Kidney (tissue), 14 donors: ENCODE measurements around the gene PTTG1. TPM values are rescaled to one million over a fixed set of nuclear protein-coding genes. Genes with fewer than 3 reads are reported as not detected.

ENCODE experiments used
- DNase-seq, 5 donors: peaks; one replicate each; pipeline ENCODE4 v3.0.0-alpha.2; 2013 to 2020
- FAIRE-seq: peaks from 2 replicates; lab custom pipeline; 2012; peaks lifted over from hg19 to GRCh38; lab: Jason Lieb, UNC
- H3K27ac ChIP-seq, 2 donors: one replicate each; pipeline ENCODE4 v1.7.0; 2013; ENCODE audit warnings: low read depth in 2 of 2, low read length in 2 of 2, inconsistent platforms in 1 of 2
- H3K27me3 ChIP-seq: one replicate; pipeline ENCODE4 v1.7.1; 2013; ENCODE audit warnings: low read length, inconsistent platforms; ENCODE audit not compliant: control insufficient read depth, insufficient read depth
- H3K36me3 ChIP-seq, 3 donors: one replicate each; pipeline versions ENCODE4 v1.7.0 to v1.7.1; 2013; ENCODE audit warnings: low read length in 3 of 3, control low read depth in 1 of 3, inconsistent platforms in 1 of 3; ENCODE audit not compliant: insufficient read depth in 3 of 3, control insufficient read depth in 2 of 3
- H3K4me1 ChIP-seq, 3 donors: one replicate each; pipeline versions ENCODE4 v1.7.0 to v1.7.1; 2013; ENCODE audit warnings: low read length in 3 of 3, inconsistent platforms in 1 of 3, low read depth in 1 of 3; ENCODE audit not compliant: control insufficient read depth in 2 of 3, insufficient read depth in 2 of 3
- H3K4me3 ChIP-seq, 3 donors: one replicate each; pipeline versions ENCODE4 v1.7.0 to v1.8.1; 2013; ENCODE audit warnings: low read length in 3 of 3, control low read depth in 1 of 3, inconsistent platforms in 1 of 3
- H3K9ac ChIP-seq, 3 donors: one replicate each; pipeline versions ENCODE4 v1.7.0 to v1.7.1; 2013; ENCODE audit warnings: low read length in 3 of 3, control low read depth in 1 of 3, inconsistent platforms in 1 of 3
- H3K9me3 ChIP-seq, 3 donors: one replicate each; pipeline versions ENCODE4 v1.7.0 to v1.7.1; 2013; ENCODE audit warnings: low read length in 3 of 3, control low read depth in 1 of 3, inconsistent platforms in 1 of 3; ENCODE audit not compliant: control insufficient read depth in 2 of 3, insufficient read depth in 1 of 3
- intact Hi-C: fragments of 100-400 bp; cut with DNase I; formaldehyde crosslinking; loops from one replicate; pipeline ENCODE4 v1.11.1; 2022
- polyA plus RNA-seq: library from polyadenylated mRNA; stranded (reverse); fragments of 350-450 nt; fragmentation: Illumina TruSeq; extraction: RNeasy Lipid Tissue Mini Kit (QIAGEN cat#74804); gene quantifications from one replicate; pipeline ENCODE4 v1.2.3, GENCODE V29; 2014; ENCODE audit warnings: low read depth, low replicate concordance; ENCODE audit not compliant: insufficient read depth
- total RNA-seq: library from RNA; stranded (reverse); fragmentation: NEBNext Ultra II Directional; extraction: Animal tissue kit (Norgen Biotek cat#: 25700); gene quantifications from one replicate; pipeline ENCODE4 v1.2.1, GENCODE V29; 2021
- TF ChIP-seq, protein P1 (sequence below): IDR thresholded peaks from 3 replicates; pipeline ENCODE4 v1.5.1; 2012; ENCODE audit warnings: mild to moderate bottlenecking, moderate library complexity, borderline replicate concordance; ENCODE audit not compliant: insufficient read depth; ENCODE audit errors: extremely low read depth
- donor health status: control.
- donor health status: control.
- donor health status: control.
- donor health status: control.
- donor health status: control.
- donor health status: DM: yes; HTN: yes; CAD: no.
- donor health status: Normal renal cell carcinoma (clear cell type).

The PTTG1 gene
- total and polyA plus RNA-seq, 2 donors from 2014 or later = 2.5 to 4.4 TPM

DNA sequence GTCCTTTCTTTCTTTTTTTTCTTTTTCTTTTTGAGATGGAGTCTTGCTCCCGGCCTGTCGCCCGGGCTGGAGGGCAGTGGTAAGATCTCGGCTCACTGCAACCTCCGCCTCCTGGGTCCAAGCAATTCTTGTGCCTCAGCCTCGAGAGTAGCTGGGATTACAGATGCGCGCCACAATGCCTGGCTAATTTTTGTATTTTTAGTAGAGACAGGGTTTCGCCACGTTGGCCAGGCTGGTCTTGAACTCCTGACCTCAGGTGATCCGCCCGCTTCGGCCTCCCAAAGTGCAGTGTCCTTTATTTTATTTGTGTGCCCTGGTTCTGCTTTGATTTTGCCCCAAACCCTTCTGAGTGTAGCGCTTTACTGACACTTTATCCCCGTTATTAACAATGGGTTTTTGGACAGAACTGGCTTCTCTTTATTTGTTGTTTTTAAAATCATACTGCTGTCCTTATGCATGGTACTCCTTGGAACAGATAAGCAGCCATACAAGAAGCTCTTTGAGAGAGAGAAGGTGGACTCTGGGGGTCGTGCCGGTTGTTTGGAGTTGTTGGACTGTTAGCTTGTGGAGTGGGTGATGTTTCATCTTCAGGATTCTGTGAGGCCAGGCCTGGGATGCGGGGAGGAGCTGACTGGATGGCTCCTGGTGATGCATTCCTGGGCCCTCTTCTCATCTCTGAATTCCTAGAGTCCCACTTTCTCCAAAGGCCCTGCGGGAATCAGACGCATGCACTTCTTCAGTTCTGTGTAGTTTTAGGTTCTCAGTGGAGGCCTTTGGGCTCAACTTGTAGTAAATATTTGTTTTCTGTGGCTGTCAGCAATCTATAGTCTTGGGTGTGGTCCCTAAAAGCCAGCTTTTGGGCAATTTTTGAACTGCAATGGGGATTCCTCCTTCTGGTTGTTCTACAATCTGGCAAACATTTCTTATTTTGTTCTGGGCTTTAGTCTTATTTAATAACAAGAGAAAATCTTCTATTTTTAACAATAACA is 47.8 kb downstream of the PTTG1 start:
- Histone ChIP-seq H3K4me3 (no peak overlapping the region), H3K4me1 (peaks cover 0 to 2% (median 2%) of the 10 kb centered on the region in 3 donors), H3K27me3 (no peaks in the 10 kb centered on the region), H3K36me3 (no peaks in the 10 kb centered on the region), H3K9me3 (no peaks in the 10 kb centered on the region), H3K27ac (no peak overlapping the region), H3K9ac (no peak overlapping the region)
- DNase-seq (no peak), FAIRE-seq (no peak)
- TF ChIP-seq, protein P1, sequence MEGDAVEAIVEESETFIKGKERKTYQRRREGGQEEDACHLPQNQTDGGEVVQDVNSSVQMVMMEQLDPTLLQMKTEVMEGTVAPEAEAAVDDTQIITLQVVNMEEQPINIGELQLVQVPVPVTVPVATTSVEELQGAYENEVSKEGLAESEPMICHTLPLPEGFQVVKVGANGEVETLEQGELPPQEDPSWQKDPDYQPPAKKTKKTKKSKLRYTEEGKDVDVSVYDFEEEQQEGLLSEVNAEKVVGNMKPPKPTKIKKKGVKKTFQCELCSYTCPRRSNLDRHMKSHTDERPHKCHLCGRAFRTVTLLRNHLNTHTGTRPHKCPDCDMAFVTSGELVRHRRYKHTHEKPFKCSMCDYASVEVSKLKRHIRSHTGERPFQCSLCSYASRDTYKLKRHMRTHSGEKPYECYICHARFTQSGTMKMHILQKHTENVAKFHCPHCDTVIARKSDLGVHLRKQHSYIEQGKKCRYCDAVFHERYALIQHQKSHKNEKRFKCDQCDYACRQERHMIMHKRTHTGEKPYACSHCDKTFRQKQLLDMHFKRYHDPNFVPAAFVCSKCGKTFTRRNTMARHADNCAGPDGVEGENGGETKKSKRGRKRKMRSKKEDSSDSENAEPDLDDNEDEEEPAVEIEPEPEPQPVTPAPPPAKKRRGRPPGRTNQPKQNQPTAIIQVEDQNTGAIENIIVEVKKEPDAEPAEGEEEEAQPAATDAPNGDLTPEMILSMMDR = no peak
- intact Hi-C loops = no loop called here

DNA sequence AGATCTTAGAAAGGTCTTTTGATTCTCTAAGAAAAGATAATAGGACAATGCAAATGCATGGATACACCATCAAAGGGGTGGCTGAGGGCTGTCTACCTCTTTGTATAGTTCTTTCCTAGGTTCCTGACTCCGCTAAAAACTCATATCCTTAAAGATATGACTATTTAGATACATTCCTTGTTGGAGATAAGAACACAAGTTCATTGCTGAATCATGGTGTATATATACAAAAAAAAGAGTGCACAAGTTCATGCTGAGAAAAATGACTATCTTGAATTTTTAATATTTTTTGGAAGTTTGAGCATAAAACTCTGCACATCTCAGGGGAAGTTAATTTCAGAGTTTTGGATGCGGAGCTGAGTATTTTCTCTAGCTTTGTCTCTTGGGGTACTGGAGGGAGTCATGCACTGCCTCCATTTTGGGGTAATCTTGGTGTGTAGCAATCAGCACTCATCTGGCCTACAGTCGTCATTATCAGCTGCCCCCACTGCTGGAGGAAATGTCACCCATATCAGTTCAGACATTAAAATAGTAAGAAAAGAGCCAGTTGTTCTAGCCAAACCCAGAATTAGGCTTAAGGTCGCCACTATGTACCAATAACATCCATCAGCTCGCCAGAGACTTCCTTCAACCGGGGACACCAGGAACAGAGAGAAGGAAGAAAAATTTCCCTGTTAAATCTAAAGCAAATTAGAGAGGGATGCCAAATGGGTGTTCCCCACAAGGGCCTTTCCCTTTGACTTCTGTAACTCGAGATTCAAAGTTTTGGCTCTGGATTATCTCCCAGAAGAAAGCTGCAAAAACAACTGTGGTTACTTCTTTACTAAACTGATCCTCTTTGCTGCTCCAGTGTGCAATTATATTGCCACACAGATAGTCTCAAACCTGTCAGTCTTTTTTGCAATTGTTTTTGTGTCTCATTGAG is 49.0 kb downstream of the PTTG1 start:
- Histone ChIP-seq H3K27me3 (no peaks in the 10 kb centered on the region), H3K4me1 (peaks cover 0 to 2% (median 2%) of the 10 kb centered on the region in 3 donors), H3K27ac (no peak overlapping the region), H3K4me3 (no peak overlapping the region), H3K36me3 (no peaks in the 10 kb centered on the region), H3K9ac (no peak overlapping the region), H3K9me3 (no peaks in the 10 kb centered on the region)
- TF ChIP-seq, protein P1 = no peak
- FAIRE-seq = no peak
- DNase-seq = peak in 1 of 5 donors; percentile 30
- intact Hi-C loops = no loop called here

DNA sequence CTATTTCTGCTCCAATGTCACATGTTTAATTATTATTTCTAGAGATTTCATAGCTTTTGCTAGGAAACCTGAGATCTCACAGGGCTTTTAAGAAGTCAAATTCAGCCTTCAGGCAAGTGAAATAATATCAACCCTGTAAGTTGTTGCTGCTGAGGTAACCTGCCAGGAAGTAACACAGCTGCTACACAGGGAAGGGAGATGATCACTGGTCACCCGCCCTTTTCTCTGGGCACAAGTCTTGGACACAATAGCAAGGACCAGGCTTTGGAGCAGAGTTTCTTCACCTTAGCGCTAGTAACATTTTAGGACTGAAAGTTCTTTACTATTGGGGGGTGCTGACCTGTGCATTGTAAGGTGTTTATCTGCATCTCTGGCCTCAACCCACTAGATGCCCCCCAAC is 50.1 kb downstream of the PTTG1 start:
- no peaks in the 10 kb centered on the region for H3K36me3 ChIP-seq
- no peaks in the 10 kb centered on the region for H3K27me3 ChIP-seq
- H3K4me1 ChIP-seq = peaks cover 2 to 3% (median 3%) of the 10 kb centered on the region in 3 donors
- no peak overlapping the region for H3K4me3 ChIP-seq
- H3K27ac ChIP-seq = no peak overlapping the region
- no peaks in the 10 kb centered on the region for H3K9me3 ChIP-seq
- TF ChIP-seq, protein P1 = no peak
- intact Hi-C loops = no loop called here
- FAIRE-seq (no peak), DNase-seq (peak in 1 of 5 donors; percentile 29)
- no peak overlapping the region for H3K9ac ChIP-seq
